Glomerular visceral epithelial cell (primary cell): ENCODE results near the gene PMS2.
A peak's percentile ranks its signal among the peaks of the same experiment; 100 is the strongest.
"Not testable (repeated sequence)": the region's sequence is repeated elsewhere in the genome, so short reads cannot be mapped to it uniquely, and the experiment has no call there.

Source experiments
- DNase-seq: peaks from one replicate; pipeline ENCODE4 v3.0.0-alpha.2; 2016; ENCODE audit errors: extremely low spot score

PMS2 gene

GRCh38 chr7:6016653-6016966 is 7.8 kb upstream of the PMS2 start:
- no peak for DNase-seq

GRCh38 chr7:6015917-6016652 is 7.2 kb upstream of the PMS2 start:
- no peak for DNase-seq

- DNase-seq, result no peak
These were observed 3.7 kb upstream of the PMS2 start for GRCh38 chr7:6012355-6013104.

GRCh38 chr7:6011541-6011940 is 2.7 kb upstream of the PMS2 start:
- no peak for DNase-seq

GRCh38 chr7:6010370-6010769 is 1.5 kb upstream of the PMS2 start:
- DNase-seq, result not testable (repeated sequence)

GRCh38 chr7:6007835-6008590 is 836 bp downstream of the PMS2 start:
- peak; percentile 22 for DNase-seq

DNA sequence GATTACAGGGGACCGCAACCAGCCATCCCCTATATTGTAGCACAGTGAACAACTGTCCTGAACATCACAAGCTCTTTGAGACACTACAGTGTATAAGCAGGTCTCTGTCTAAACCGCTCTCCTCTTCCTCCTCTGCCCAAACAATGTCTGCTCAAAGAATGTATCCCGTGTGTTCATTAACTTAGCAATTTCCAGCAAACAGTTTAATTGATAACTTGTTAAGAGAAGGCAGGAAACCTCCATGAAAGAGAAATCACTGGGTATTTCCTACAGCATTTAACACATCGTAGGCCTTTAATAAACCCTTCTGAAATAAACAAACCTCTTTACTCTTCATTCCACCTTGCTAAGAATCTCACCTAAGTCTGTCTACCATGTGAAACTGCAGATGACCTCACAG is 1.5 kb downstream of the PMS2 start:
- no peak for DNase-seq

GRCh38 chr7:5997210-5997808 is 11.5 kb downstream of the PMS2 start:
- peak; percentile 53 for DNase-seq

DNA sequence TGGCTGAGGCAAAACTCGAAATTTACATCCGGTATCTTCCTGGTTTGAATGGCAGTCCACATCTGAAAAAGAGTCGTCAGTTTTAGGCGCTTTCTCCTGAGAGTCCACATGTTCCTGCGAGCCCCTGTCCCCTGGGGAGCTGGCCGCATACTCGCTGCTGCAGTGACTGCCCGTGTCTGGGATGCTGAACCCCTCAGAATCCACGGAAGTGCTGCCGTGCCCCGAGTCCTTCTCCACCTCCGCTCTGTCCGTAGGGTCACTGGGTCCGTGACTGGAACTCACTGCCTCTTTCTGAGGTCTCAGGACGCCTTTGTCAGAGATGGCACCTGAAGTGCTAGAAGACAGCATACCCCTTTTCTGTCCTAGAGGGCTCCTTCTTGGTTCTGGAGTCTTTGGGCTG is 21.8 kb downstream of the PMS2 start:
- DNase-seq, result not testable (repeated sequence)

DNA sequence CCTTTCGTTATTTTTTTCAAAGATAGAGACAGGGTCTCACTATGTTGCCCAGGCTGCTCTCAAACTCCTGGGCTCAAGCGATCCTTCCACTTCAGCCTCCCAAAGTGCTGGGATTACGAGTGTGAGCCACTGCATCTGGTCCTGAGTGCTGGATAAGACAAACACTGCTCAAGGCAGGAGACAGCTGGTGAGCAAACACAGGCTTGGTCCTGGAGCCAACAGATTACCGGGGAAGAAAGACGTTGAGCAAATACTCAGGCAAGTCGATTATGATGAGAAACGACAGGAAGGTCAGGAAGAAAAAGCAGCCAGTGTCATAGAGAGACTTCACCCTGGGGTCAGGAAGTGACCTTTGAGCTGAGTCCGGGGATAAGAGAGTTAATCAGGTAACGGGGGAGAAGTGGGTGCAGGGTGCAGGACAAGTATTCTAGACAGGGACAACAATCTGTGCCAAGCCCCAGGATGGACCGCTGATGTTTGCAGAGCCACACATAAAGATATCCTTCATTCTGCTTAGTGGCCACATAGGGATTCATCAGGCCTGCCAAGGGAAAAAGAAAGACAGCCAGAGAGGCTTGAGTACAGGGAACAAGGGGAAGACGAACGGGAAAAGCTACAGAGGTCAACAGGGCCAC is 29.1 kb downstream of the PMS2 start:
- not testable (repeated sequence) for DNase-seq

DNA sequence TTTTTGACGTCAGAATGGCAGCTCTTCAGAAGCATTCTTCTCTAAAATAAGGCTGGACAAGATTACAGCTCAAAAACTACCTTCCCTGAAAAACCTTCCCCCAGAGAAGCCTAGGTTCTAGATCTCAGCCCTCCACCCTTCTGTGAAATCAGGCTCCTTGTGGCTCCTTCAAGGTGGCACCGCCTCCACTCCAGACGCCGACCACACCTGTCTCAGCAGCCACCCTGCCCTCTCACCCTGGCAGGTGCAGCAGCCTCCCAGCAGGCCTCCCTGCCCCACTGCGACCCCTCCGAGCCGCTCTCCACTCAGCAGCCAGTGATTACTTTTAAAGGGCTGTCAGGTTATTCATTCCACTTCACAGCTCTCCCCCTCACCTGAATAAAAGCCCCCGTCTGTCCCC is 35.3 kb downstream of the PMS2 start:
- DNase-seq, result not testable (repeated sequence)

DNA sequence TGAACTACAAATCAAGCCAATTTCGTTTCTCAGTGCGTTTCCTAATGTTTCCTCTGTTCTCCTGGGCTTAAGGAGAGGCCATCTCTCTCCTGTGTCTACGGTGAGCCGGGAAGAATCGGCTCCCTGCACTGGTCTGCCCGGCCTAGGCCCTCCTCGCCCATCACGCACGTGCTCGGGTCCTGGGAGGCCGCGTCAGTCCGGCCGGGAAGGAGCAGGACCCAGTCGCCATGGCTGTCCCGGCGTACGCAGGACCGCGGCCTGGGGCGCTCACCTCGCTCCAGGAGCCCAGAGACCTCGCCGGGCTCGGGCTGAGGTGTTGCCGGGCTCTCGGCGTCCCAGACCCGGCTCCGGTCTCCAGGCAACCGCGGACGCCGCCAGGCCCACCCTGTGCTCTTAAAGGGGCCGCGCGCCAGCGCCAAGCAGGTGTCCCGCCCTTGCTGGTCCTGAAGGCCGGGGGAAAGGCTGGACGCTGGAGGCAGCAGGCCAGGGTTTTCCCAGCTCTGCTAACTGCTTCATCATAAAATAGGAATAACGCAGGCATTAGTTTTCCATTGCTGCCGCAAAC is 38.4 kb downstream of the PMS2 start, which contains the start of gene RSPH10B:
Gene RSPH10B (minus strand): TSS at position 343 of the 565 bp plus-strand sequence. CDS start 3,573 bp downstream, outside the sequence.
- DNase-seq, result not testable (repeated sequence)

- DNase-seq, result not testable (repeated sequence)
These were observed 45.0 kb downstream of the PMS2 start for GRCh38 chr7:5963810-5964209.

DNA sequence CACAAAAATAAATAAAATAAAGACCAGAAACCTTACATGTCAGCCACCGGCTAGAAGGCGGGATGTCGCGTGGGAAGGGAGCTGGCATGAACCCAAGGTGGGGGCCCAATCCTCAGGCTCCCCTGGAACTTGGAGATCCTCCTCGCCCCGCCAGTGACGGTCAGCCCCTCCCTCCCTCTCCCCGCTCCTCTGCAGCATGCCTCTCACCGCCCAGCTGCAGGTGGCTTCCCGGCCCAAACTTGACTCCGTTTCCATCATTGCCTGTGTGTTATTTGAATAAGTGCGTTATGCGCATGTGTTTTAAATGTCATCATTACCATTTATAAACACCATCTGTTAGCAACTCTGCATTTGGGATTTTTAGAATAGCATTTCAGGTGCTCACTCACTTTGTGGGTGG is 45.6 kb downstream of the PMS2 start:
- not testable (repeated sequence) for DNase-seq

- DNase-seq, result not testable (repeated sequence)
These were observed 73.9 kb downstream of the PMS2 start for GRCh38 chr7:5934945-5935450.

DNA sequence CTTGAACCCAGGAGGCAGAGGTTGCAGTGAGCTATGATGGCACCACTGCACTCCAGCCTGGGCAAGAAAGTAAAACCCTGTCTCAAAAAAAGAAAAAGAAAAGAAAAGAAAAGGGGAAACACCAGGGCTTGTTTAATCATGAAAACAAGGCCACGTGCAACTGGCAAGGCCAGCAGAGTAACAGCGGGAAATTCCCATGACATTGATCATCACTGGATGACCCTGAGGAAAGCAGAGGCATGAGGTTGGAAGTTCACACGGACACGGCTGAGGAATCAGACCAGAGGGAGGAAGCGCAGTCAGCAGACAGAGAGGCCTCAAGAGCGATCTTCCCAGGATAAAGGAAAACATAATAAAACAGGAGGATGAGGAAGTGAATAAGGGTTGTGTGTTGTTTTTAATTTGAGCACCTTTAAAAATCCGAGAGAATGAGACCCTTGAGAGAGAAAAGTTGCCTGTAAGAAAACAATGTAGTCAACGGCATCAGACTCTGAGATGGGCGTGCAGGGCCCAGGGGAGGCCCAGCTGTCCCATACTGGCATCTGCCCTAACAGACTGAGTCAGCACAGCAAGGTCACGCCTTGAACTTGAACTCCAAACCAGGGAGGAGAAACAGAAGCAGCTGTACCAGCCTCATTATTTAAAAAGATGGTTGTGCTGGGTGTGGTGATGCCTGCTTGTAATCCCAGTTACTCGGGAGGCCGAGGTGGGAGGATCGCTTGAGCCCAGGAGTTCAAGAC is 76.8 kb downstream of the PMS2 start:
- peak; percentile 71 for DNase-seq

DNA sequence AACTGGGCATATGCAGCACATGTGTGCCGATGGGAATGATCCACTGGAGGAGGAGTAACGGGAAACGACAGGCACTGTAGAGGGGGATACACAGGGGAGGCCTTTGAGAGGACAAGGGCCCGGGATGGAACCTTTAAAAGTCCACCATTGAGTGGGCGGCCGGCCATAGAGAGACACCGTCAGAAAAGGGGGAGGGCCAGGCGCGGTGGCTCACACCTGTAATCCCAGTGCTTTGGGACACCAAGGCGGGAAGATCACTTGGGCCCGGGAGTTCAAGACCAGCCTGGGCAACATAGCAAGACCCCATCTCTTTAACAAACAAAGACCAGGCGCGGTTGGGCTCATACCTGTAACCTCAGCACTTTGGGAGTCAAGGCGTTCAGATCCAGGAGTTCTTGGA is 77.6 kb downstream of the PMS2 start:
- not testable (repeated sequence) for DNase-seq

GRCh38 chr7:5930290-5930689 is 78.6 kb downstream of the PMS2 start:
- not testable (repeated sequence) for DNase-seq

GRCh38 chr7:5926263-5926870 is 82.5 kb downstream of the PMS2 start:
- not testable (repeated sequence) for DNase-seq

GRCh38 chr7:5924630-5925029 is 84.2 kb downstream of the PMS2 start:
- DNase-seq, result not testable (repeated sequence)
